GM12873 (cell line): Measurements from ENCODE around the gene ARHGAP6.

Source experiments
- TF ChIP-seq, protein P1 (sequence below): IDR thresholded peaks from 2 replicates; pipeline ENCODE4 v1.5.1; 2012; ENCODE audit warnings: low read depth, mild to moderate bottlenecking, moderate library complexity, low read length, control low read depth; ENCODE audit not compliant: insufficient read depth; ENCODE audit errors: missing control alignments

Gene ARHGAP6, protein sequence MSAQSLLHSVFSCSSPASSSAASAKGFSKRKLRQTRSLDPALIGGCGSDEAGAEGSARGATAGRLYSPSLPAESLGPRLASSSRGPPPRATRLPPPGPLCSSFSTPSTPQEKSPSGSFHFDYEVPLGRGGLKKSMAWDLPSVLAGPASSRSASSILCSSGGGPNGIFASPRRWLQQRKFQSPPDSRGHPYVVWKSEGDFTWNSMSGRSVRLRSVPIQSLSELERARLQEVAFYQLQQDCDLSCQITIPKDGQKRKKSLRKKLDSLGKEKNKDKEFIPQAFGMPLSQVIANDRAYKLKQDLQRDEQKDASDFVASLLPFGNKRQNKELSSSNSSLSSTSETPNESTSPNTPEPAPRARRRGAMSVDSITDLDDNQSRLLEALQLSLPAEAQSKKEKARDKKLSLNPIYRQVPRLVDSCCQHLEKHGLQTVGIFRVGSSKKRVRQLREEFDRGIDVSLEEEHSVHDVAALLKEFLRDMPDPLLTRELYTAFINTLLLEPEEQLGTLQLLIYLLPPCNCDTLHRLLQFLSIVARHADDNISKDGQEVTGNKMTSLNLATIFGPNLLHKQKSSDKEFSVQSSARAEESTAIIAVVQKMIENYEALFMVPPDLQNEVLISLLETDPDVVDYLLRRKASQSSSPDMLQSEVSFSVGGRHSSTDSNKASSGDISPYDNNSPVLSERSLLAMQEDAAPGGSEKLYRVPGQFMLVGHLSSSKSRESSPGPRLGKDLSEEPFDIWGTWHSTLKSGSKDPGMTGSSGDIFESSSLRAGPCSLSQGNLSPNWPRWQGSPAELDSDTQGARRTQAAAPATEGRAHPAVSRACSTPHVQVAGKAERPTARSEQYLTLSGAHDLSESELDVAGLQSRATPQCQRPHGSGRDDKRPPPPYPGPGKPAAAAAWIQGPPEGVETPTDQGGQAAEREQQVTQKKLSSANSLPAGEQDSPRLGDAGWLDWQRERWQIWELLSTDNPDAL (N-terminal part only)

DNA sequence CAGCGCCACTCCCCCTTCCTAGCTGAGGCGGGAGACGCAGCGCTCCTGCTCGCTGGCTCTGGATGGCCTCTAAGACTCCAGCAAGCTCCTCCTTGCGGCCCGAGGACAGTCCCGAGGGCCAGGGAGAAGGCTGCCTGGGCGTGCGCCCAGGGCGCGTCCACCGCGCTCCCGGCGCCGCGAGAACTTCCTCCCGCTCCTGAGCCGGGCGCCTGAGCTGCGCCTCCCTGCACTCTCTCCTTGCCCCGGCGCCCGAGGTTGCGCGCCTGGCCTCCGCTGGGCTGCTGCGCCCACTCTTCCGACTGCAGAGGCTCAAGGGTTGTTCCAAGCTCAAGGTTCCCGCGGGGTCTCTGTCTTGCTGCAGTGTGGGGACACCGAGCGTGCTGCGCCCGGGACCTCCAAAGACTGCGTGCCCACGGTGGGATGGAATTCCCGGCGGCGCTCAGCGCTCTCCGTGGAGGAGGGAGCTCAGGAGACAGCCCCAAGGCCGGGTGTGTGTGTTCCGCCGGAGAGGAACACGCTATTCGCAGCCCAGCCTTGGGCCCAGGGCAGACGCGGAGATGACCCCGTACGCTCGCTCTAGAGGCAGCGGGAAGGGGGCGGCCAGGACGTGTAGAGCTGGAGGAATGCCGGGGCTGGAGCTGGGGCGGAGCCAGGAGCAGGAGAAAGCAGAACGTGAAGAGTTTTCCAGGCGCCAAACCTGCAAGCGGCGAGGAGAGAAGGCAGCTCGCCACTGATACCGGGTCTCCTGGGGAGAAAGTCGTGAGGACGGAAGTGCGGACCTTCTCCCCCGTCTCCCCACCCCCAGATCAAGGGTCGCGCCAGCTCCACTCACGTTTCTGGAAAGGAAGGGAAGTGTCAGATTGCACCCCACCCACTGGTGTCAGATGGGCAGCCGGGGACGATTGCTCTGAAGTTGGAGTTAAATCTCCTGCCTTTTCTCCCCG, at the start of gene ARHGAP6:
Gene ARHGAP6, minus strand, starts transcription at position 753 of the 944 bp plus-strand sequence. CDS start 1,092 bp downstream, outside the sequence.
- TF ChIP-seq, protein P1, sequence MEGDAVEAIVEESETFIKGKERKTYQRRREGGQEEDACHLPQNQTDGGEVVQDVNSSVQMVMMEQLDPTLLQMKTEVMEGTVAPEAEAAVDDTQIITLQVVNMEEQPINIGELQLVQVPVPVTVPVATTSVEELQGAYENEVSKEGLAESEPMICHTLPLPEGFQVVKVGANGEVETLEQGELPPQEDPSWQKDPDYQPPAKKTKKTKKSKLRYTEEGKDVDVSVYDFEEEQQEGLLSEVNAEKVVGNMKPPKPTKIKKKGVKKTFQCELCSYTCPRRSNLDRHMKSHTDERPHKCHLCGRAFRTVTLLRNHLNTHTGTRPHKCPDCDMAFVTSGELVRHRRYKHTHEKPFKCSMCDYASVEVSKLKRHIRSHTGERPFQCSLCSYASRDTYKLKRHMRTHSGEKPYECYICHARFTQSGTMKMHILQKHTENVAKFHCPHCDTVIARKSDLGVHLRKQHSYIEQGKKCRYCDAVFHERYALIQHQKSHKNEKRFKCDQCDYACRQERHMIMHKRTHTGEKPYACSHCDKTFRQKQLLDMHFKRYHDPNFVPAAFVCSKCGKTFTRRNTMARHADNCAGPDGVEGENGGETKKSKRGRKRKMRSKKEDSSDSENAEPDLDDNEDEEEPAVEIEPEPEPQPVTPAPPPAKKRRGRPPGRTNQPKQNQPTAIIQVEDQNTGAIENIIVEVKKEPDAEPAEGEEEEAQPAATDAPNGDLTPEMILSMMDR, result no peak

- TF ChIP-seq, protein P1, result no peak
Observed at GRCh38 chrX:11704725-11705495, 39.2 kb upstream of the ARHGAP6 start.

DNA sequence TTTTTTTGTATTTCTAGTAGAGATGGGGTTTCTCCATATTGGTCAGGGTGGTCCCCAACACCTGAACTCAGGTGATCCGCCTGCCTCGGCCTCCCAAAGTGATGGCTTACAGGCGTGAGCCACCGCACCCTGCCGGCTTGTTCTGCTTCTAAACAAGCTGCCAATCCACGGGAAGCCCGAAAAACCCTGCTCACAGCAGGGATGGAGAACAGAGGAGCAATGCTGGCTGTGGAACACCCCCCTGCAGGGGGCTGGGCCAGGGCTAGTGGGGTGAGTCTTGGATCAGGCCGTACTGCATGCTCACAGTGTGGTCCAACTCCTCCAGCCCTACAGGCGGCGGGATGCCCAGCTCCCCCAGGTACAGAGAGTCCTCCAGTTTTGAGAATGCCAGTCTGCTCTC, 38.1 kb upstream of the ARHGAP6 start:
- TF ChIP-seq, protein P1, result no peak

GRCh38 chrX:11702965-11703631, 37.4 kb upstream of the ARHGAP6 start:
- TF ChIP-seq, protein P1, result no peak

- TF ChIP-seq, protein P1, result no peak
Observed at GRCh38 chrX:11702420-11702819, 36.7 kb upstream of the ARHGAP6 start.

DNA sequence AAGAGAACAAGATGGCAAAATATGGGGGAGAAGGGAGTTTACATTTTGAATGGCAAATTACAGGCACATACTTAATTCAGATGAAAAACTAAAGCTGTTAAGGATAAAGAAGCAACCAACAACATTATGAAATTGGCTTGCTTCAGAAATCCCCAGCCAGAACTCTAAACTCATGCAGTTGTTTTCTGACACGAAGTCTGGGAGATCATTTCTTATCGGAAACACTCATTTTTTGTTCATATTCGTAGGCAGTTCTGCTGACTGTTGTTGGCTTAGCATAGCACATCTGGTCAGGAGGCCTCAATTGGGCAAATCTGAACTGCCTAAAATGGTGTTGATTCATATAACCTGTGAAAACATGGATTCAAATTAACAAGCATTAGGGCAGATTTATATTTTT, 33.0 kb upstream of the ARHGAP6 start:
- TF ChIP-seq, protein P1, result no peak
